ENCODE measurements around the gene TMEM266.

TMEM266 gene

DNA sequence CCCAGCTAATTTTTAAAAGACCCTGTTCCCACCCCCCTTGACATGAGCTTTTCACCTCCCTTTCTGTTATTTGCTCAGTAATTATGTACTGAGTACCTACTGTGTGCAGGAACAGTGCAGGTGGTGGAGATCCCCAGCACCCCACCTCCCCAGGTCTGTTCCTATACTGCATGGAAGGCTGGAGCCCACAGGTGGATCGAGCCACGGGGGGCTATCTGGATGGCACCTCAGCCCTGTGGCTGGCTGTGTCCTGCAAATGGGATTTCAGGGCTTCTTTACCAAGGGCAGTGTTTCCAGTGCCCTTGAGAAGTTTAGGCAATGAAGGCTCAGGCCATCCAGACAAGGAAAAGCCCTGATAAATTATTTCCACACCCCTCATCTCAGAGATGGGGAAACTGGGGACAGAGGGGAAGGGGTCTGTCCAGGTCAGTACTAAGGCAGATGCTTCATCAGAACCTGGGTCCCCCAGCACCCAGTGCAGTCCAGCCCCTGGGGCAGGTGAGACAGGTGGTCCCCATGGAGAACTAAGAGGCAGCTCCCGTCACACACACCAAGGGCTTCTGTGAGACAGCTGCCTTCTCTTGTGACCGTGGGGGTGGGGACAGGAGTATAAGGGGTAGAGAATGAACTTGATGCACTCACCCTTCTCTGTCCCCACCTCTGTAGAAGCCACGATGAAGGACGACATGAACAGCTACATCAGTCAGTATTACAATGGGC lies 141.9 kb downstream of the TMEM266 start:
- H3K27ac ChIP-seq (ENCODE audit: low read length, poor library complexity, severe bottlenecking): no peak overlapping the region
- no peaks in the 10 kb centered on the region for H3K27me3 ChIP-seq (ENCODE audit: control insufficient read depth in 1 of 2, insufficient read depth in 1 of 2, low read length in 2 of 2)
- H2BK120ac ChIP-seq (ENCODE audit: low read depth, low read length): no peak overlapping the region
- H4K8ac ChIP-seq (ENCODE audit: low read length): no peak overlapping the region
- no peak overlapping the region for H3K14ac ChIP-seq (ENCODE audit: low read length in 2 of 2)
- H3K36me3 ChIP-seq (ENCODE audit: control insufficient read depth in 1 of 2, insufficient read depth in 2 of 2, low read depth in 1 of 2, low read length in 2 of 2): peaks cover 0 to 38% of the 10 kb centered on the region in 2 experiments
- no peak overlapping the region for H3K18ac ChIP-seq (ENCODE audit: low read depth in 1 of 2, low read length in 2 of 2)
- WGBS: 96% methylated on average over 6 of the region's 6 CpGs
- no peak overlapping the region for H2BK15ac ChIP-seq (ENCODE audit: low read depth, poor library complexity, severe bottlenecking)
- peaks cover 19% of the 10 kb centered on the region for H3K4me1 ChIP-seq (ENCODE audit: control insufficient read depth, insufficient read depth, low read depth, low read length)
- peak overlapping the region; percentile 10 for H4K91ac ChIP-seq (ENCODE audit: low read length)
- H3K4me2 ChIP-seq (ENCODE audit: low read length, poor library complexity, severe bottlenecking): no peak overlapping the region
- H3K23ac ChIP-seq (ENCODE audit: low read length in 2 of 2): no peak overlapping the region
- no peak overlapping the region for H3K4me3 ChIP-seq (ENCODE audit: insufficient read depth in 1 of 2, low read depth in 1 of 2, low read length in 2 of 2)
- H3K4ac ChIP-seq (ENCODE audit: low read depth in 1 of 2, low read length in 2 of 2): no peak overlapping the region
- no peak overlapping the region for H2BK5ac ChIP-seq (ENCODE audit: low read depth, low read length, poor library complexity, severe bottlenecking)
- H2AK5ac ChIP-seq (ENCODE audit: low read length, severe bottlenecking): no peak overlapping the region
- no peak overlapping the region for H3K9ac ChIP-seq (ENCODE audit: low read length)
- no peak for DNase-seq
- H2AFZ ChIP-seq (ENCODE audit: low read depth, low read length): no peak overlapping the region
- no peak overlapping the region for H2BK12ac ChIP-seq (ENCODE audit: low read length in 2 of 2)
- no peaks in the 10 kb centered on the region for H3K79me1 ChIP-seq (replicated peaks; ENCODE audit: low read length, poor library complexity, severe bottlenecking)
- H3K9me3 ChIP-seq (ENCODE audit: control insufficient read depth, low read length): no peaks in the 10 kb centered on the region

DNA sequence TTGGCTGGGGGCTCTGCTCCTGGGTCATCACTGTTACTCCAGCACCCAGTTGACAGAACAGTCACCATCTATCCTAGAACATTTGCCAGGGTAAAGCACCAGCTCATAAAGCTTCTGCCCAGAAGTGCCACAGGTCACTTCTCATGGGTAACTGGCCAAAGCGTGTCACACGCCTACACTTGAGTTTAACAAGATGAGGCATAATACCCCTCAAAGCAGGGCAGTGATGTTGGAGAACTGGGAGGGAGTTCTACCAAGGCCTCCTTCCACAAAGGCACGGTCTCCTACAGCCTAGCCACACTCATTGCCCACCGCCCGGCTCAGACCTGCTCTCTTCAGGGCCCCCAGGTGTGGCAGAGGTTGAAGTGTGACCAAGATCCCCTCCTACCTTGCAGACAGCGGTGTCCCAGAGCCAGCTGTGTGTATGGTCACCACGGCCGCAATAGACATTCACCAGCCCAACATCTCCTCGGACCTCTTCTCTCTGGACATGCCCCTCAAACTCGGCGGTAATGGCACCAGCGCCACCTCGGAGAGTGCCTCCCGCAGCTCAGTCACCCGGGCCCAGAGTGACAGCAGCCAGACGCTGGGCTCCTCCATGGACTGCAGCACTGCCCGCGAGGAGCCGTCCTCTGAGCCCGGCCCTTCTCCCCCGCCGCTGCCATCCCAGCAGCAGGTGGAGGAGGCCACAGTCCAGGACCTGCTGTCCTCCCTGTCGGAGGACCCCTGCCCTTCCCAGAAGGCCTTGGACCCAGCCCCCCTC lies 143.7 kb downstream of the TMEM266 start:
- no peak overlapping the region for H3K27ac ChIP-seq (ENCODE audit: low read length, poor library complexity, severe bottlenecking)
- H2BK5ac ChIP-seq (ENCODE audit: low read depth, low read length, poor library complexity, severe bottlenecking): no peak overlapping the region
- no peak overlapping the region for H3K23ac ChIP-seq (ENCODE audit: low read length in 2 of 2)
- no peak overlapping the region for H3K4me2 ChIP-seq (ENCODE audit: low read length, poor library complexity, severe bottlenecking)
- H3K9ac ChIP-seq (ENCODE audit: low read length): no peak overlapping the region
- WGBS: 97% methylated on average over 23 of the region's 23 CpGs
- H3K79me1 ChIP-seq (replicated peaks; ENCODE audit: low read length, poor library complexity, severe bottlenecking): peaks cover under 1% of the 10 kb centered on the region
- H3K14ac ChIP-seq (ENCODE audit: low read length in 2 of 2): no peak overlapping the region
- H3K18ac ChIP-seq (ENCODE audit: low read depth in 1 of 2, low read length in 2 of 2): no peak overlapping the region
- H3K9me3 ChIP-seq (ENCODE audit: control insufficient read depth, low read length): no peaks in the 10 kb centered on the region
- no peak overlapping the region for H2BK12ac ChIP-seq (ENCODE audit: low read length in 2 of 2)
- no peak overlapping the region for H4K8ac ChIP-seq (ENCODE audit: low read length)
- no peak for DNase-seq
- peaks cover 6 to 45% of the 10 kb centered on the region in 2 experiments for H3K36me3 ChIP-seq (ENCODE audit: control insufficient read depth in 1 of 2, insufficient read depth in 2 of 2, low read depth in 1 of 2, low read length in 2 of 2)
- no peak overlapping the region for H4K91ac ChIP-seq (ENCODE audit: low read length)
- no peak overlapping the region for H3K4me3 ChIP-seq (ENCODE audit: insufficient read depth in 1 of 2, low read depth in 1 of 2, low read length in 2 of 2)
- no peak overlapping the region for H2AFZ ChIP-seq (ENCODE audit: low read depth, low read length)
- no peak overlapping the region for H2BK120ac ChIP-seq (ENCODE audit: low read depth, low read length)
- H3K4ac ChIP-seq (ENCODE audit: low read depth in 1 of 2, low read length in 2 of 2): no peak overlapping the region
- H3K27me3 ChIP-seq (ENCODE audit: control insufficient read depth in 1 of 2, insufficient read depth in 1 of 2, low read length in 2 of 2): no peaks in the 10 kb centered on the region
- H2AK5ac ChIP-seq (ENCODE audit: low read length, severe bottlenecking): no peak overlapping the region
- H3K4me1 ChIP-seq (ENCODE audit: control insufficient read depth, insufficient read depth, low read depth, low read length): peaks cover 9% of the 10 kb centered on the region
- H2BK15ac ChIP-seq (ENCODE audit: low read depth, poor library complexity, severe bottlenecking): no peak overlapping the region

DNA sequence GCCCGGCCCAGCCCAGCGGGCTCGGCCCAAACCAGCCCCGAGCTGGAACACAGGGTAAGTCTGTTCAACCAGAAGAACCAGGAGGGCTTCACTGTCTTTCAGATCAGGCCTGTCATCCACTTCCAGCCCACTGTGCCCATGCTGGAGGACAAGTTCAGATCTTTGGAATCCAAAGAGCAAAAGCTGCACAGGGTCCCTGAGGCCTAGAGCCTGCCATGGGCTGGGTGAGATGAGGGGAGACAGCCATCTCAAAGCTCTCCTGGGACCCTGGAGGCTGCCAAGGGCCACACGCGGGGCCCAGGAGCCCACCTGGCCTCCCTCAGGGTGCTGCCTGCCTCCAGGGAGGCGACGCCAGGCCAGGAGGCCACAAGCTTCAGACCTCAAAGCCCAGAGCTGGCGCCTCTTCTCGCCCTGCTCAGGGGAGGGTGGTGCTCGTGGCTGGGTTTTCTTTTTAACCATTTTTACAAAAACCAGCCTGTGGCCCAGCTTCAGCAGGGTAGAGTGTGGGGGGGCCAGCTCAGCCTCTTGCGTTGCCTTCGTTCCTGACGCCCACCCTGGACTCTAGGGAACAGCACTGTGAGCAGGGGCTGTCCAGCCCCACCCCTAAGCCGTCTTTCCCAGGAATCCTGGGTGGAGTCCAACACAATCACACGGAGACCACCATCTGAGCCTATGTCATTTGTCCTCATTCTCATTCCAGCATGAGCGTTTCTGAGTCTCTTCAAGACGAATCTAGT lies 144.5 kb downstream of the TMEM266 start:
- WGBS: 94% methylated on average over 15 of the region's 18 CpGs
- no peak overlapping the region for H3K9ac ChIP-seq (ENCODE audit: low read length)
- no peak overlapping the region for H4K91ac ChIP-seq (ENCODE audit: low read length)
- H2BK12ac ChIP-seq (ENCODE audit: low read length in 2 of 2): no peak overlapping the region
- H3K23ac ChIP-seq (ENCODE audit: low read length in 2 of 2): no peak overlapping the region
- H3K4me3 ChIP-seq (ENCODE audit: insufficient read depth in 1 of 2, low read depth in 1 of 2, low read length in 2 of 2): no peak overlapping the region
- H3K18ac ChIP-seq (ENCODE audit: low read depth in 1 of 2, low read length in 2 of 2): no peak overlapping the region
- no peak overlapping the region for H2BK15ac ChIP-seq (ENCODE audit: low read depth, poor library complexity, severe bottlenecking)
- no peaks in the 10 kb centered on the region for H3K27me3 ChIP-seq (ENCODE audit: control insufficient read depth in 1 of 2, insufficient read depth in 1 of 2, low read length in 2 of 2)
- no peaks in the 10 kb centered on the region for H3K9me3 ChIP-seq (ENCODE audit: control insufficient read depth, low read length)
- peaks cover 6% of the 10 kb centered on the region for H3K79me1 ChIP-seq (replicated peaks; ENCODE audit: low read length, poor library complexity, severe bottlenecking)
- H3K14ac ChIP-seq (ENCODE audit: low read length in 2 of 2): no peak overlapping the region
- no peak overlapping the region for H2AFZ ChIP-seq (ENCODE audit: low read depth, low read length)
- H2AK5ac ChIP-seq (ENCODE audit: low read length, severe bottlenecking): no peak overlapping the region
- no peak overlapping the region for H2BK120ac ChIP-seq (ENCODE audit: low read depth, low read length)
- no peak overlapping the region for H3K4ac ChIP-seq (ENCODE audit: low read depth in 1 of 2, low read length in 2 of 2)
- no peak overlapping the region for H4K8ac ChIP-seq (ENCODE audit: low read length)
- H3K4me1 ChIP-seq (ENCODE audit: control insufficient read depth, insufficient read depth, low read depth, low read length): peaks cover 4% of the 10 kb centered on the region
- H3K36me3 ChIP-seq (ENCODE audit: control insufficient read depth in 1 of 2, insufficient read depth in 2 of 2, low read depth in 1 of 2, low read length in 2 of 2): peaks cover 8 to 53% of the 10 kb centered on the region in 2 experiments
- no peak overlapping the region for H3K27ac ChIP-seq (ENCODE audit: low read length, poor library complexity, severe bottlenecking)
- DNase-seq: no peak
- no peak overlapping the region for H2BK5ac ChIP-seq (ENCODE audit: low read depth, low read length, poor library complexity, severe bottlenecking)
- no peak overlapping the region for H3K4me2 ChIP-seq (ENCODE audit: low read length, poor library complexity, severe bottlenecking)

DNA sequence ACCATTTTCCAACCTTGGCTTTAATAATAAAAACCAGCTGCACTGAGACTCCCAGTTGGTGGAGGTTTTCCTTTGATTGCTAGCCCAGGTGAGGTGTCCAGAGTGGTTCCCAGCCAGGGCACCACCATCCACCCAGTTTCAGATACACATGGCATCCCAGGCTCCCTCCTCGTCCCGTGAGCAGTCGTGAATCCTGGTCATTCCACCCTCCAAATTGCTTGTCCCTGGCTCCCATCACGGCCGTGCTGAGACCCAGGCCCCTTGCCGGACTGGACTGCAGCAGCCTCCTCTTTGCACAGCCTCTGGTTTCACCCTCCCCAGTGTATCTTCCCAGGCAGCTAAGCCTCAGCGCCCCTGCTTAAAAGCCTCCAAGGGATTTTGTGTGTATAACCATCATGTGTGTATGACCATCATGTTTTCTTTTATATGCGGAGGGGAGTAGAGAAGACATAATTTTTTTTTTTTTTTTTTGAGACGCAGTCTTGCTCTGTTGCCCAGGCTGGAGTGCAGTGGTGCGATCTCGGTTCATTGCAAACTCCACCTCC lies 145.2 kb downstream of the TMEM266 start:
- Histone ChIP-seq H3K4ac (ENCODE audit: low read depth in 1 of 2, low read length in 2 of 2) (no peak overlapping the region), H2AK5ac (ENCODE audit: low read length, severe bottlenecking) (no peak overlapping the region), H3K36me3 (ENCODE audit: control insufficient read depth in 1 of 2, insufficient read depth in 2 of 2, low read depth in 1 of 2, low read length in 2 of 2) (peaks cover 13 to 55% of the 10 kb centered on the region in 2 experiments), H3K9ac (ENCODE audit: low read length) (no peak overlapping the region), H2BK5ac (ENCODE audit: low read depth, low read length, poor library complexity, severe bottlenecking) (no peak overlapping the region), H3K23ac (ENCODE audit: low read length in 2 of 2) (no peak overlapping the region), H3K14ac (ENCODE audit: low read length in 2 of 2) (no peak overlapping the region), H3K18ac (ENCODE audit: low read depth in 1 of 2, low read length in 2 of 2) (no peak overlapping the region), H3K4me1 (ENCODE audit: control insufficient read depth, insufficient read depth, low read depth, low read length) (peaks cover 3% of the 10 kb centered on the region), H2BK15ac (ENCODE audit: low read depth, poor library complexity, severe bottlenecking) (no peak overlapping the region), H2AFZ (ENCODE audit: low read depth, low read length) (no peak overlapping the region), H3K27me3 (ENCODE audit: control insufficient read depth in 1 of 2, insufficient read depth in 1 of 2, low read length in 2 of 2) (no peaks in the 10 kb centered on the region), H4K91ac (ENCODE audit: low read length) (no peak overlapping the region), H2BK12ac (ENCODE audit: low read length in 2 of 2) (no peak overlapping the region), H3K9me3 (ENCODE audit: control insufficient read depth, low read length) (no peaks in the 10 kb centered on the region), H3K27ac (ENCODE audit: low read length, poor library complexity, severe bottlenecking) (no peak overlapping the region), H4K8ac (ENCODE audit: low read length) (no peak overlapping the region), H3K4me3 (ENCODE audit: insufficient read depth in 1 of 2, low read depth in 1 of 2, low read length in 2 of 2) (no peak overlapping the region), H3K4me2 (ENCODE audit: low read length, poor library complexity, severe bottlenecking) (no peak overlapping the region), H2BK120ac (ENCODE audit: low read depth, low read length) (no peak overlapping the region), H3K79me1 (replicated peaks; ENCODE audit: low read length, poor library complexity, severe bottlenecking) (peaks cover 6% of the 10 kb centered on the region)
- no peak for DNase-seq
- WGBS: 90% methylated on average over 8 of the region's 11 CpGs

Measured in mesenchymal stem cell (in vitro differentiated cells and primary cell).